Measurements from ENCODE around the gene HLX.

HLX gene

GRCh38 chr1:220879076-220879508 is at the start of gene HLX:
Gene HLX (plus strand): TSS chr1:220879443. CDS start chr1:220879858, 415 bp downstream.
- peak; percentile 97 for DNase-seq

GRCh38 chr1:220833436-220833835 is 45.8 kb upstream of the HLX start:
- no peak for DNase-seq

GRCh38 chr1:220834155-220834870 is 44.9 kb upstream of the HLX start:
- DNase-seq, result no peak

- DNase-seq, result no peak
These were observed 40.7 kb upstream of the HLX start for GRCh38 chr1:220838578-220838977.

- no peak for DNase-seq
These were observed 39.8 kb upstream of the HLX start for GRCh38 chr1:220839474-220839873.

- no peak for DNase-seq
These were observed 38.0 kb upstream of the HLX start for GRCh38 chr1:220841293-220841692.

- DNase-seq, result no peak
These were observed 35.7 kb upstream of the HLX start for GRCh38 chr1:220843481-220844011.

- DNase-seq, result no peak
These were observed 26.8 kb upstream of the HLX start for GRCh38 chr1:220852408-220852807.

GRCh38 chr1:220872296-220872695 is 6.9 kb upstream of the HLX start:
- DNase-seq, result no peak

- DNase-seq, result no peak
These were observed 6.2 kb upstream of the HLX start for GRCh38 chr1:220873087-220873486.

- DNase-seq, result peak; percentile 67
These were observed 5.2 kb upstream of the HLX start for GRCh38 chr1:220873868-220874655.

- DNase-seq, result no peak
These were observed 4.0 kb upstream of the HLX start for GRCh38 chr1:220875260-220875659.

GRCh38 chr1:220876511-220877376 is 2.5 kb upstream of the HLX start:
- DNase-seq, result peak; percentile 91

- peak; percentile 47 for DNase-seq
These were observed 1.7 kb upstream of the HLX start for GRCh38 chr1:220877377-220878095.

GRCh38 chr1:220878191-220879075 is 810 bp upstream of the HLX start:
- DNase-seq, result peak; percentile 93

GRCh38 chr1:220879509-220880361 is 492 bp downstream of the HLX start:
- DNase-seq, result peak; percentile 84

GRCh38 chr1:220880362-220880670 is 1.1 kb downstream of the HLX start:
- DNase-seq, result no peak

GRCh38 chr1:220880726-220881506 is 1.7 kb downstream of the HLX start:
- DNase-seq, result peak; percentile 97

- DNase-seq, result peak; percentile 90
These were observed 3.0 kb downstream of the HLX start for GRCh38 chr1:220882061-220882891.
